ENCODE data around the gene ALOX15.

DNA sequence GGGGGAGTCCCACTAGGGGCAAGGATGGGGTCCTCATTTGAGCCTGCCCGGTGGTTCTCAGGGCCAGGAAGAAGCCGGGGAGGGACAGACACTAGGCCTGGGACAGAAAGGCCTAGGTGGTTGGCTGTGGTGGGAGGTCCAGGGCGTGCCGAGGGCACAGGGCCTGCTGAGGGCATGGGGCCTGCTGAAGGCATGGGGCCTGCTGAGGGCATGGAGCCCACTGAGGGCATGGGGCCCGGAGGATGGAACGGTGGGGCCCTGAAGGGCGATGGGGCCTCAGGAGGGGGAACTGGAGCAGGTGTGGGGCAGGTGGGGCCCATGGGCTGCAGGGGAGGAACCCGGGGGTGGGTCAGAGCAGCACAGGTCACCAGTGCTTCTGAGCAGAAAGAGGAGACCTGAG lies 31.3 kb upstream of the ALOX15 start:
- TF ChIP-seq PHB (CRISPR knock-in tag; IDR thresholded peaks at IDR 0.05) (no peak), PTBP1 (IDR thresholded peaks at IDR 0.05; ENCODE audit: low read depth, low read length) (no peak), KDM1A (IDR thresholded peaks at IDR 0.05) (no peak)
- TF ChIP-seq, protein P1, sequence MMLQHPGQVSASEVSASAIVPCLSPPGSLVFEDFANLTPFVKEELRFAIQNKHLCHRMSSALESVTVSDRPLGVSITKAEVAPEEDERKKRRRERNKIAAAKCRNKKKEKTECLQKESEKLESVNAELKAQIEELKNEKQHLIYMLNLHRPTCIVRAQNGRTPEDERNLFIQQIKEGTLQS (IDR thresholded peaks at IDR 0.05): no peak
- TF ChIP-seq, protein P1 (CRISPR knock-in tag; conservative IDR thresholded peaks at IDR 0.05): no peak

Measured in K562 (cell line).